GM21390 (cell line): ENCODE results near the gene TYROBP.
"Not testable (repeated sequence)": the region's sequence is repeated elsewhere in the genome, so short reads cannot be mapped to it uniquely, and the experiment has no call there.

Experiments
- ATAC-seq: cut with Tn5 transposase; IDR thresholded peaks from one replicate; pipeline ENCODE4 v1.9.1; 2021; ENCODE audit not compliant: unreplicated experiment

TYROBP gene

DNA sequence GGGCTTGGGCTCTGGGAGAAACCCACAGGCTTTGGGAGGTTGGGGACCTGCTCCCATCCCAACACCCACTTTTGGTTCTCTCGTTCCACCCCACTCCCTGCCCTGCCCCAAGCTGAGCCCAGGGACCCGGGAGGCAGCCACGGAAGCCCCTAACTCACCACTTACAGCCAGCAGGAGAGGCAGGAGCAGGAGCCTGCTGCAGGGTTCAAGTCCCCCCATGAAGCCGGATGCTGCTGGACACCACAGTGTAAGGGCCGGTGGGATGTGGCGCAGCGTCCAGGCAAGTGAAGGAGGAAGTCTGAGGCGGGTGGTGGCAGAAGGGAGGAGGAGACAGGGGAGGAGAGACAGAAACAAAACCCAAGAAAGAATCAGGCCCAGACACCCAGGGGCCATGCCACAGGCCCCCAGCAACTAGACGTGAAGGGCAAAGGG lies at the start of gene TYROBP:
Gene TYROBP (minus strand): TSS at position 286 of the 432 bp plus-strand sequence. CDS start 67 bp downstream, at position 219.
- no peak for ATAC-seq

DNA sequence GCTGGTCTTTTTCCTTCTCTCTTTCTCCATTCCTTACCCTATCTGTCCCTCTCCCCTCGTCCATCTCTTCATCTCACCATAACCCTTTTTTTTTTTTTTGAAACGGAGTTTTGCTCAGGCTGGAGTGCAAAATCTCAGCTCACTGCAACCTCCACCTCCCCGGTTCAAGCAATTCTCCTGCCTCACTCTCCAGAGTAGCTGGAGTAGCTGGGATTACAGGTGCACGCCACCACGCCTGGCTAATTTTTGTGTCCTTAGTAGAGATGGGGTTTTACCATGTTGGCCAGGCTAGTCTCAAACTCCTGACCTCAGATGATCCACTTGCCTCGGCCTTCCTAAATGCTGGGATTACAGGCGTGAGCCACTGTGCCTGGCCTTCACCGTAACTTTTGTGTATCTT lies 49.3 kb upstream of the TYROBP start:
- ATAC-seq, result not testable (repeated sequence)

DNA sequence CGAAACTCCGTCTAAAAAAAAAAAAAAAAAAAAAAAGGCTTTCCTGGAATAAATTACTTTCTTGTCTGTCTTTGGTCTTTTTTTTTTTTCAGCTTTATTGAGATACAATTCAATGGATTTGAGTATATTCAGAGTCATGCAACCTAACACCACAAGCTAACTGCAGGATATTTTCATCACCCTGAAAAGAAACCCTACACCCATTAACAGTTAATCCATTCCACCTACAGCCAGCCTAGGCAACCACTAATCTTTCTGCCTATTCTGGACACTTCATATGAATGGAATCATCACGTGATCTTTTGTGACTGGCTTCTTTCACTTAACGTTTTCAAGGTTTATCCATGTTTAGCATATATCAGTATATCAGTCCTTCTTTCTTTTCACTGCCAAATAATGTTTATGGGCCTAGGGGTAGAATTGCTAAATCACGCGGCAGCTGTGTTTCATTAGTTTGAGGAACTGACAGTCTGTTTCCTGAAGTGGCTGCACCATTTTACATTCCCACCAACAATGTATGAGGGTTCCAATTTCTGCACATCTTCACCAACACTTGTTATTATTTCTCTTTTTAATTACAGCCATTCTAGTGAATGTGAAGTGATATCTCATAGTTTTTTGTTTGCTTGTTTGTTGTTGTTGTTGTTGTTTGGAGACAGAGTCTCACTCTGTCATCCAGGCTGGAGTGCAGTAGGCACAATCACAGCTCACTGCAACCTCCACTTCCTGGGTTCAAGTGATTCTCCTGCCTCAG lies 48.0 kb upstream of the TYROBP start:
- no peak for ATAC-seq

DNA sequence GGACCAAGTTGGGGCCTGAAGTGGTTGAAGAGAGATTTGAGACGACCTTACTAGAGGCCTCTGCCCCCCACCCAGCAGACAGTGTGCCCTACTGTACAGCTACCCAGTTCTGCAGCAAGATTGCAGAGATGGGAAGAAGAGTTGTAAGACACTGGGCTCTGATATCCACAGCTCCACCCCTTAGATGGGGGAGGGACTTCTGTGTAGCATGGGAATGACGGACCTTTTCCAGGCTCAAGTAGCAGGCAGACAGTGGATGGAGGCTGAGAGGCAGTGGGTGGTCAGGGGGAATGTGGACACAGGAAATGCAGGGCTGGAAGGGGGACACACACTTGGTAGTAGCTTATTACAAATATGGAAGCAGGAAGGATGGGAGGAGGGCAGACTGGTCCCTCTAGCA lies 41.0 kb upstream of the TYROBP start:
- ATAC-seq, result no peak

DNA sequence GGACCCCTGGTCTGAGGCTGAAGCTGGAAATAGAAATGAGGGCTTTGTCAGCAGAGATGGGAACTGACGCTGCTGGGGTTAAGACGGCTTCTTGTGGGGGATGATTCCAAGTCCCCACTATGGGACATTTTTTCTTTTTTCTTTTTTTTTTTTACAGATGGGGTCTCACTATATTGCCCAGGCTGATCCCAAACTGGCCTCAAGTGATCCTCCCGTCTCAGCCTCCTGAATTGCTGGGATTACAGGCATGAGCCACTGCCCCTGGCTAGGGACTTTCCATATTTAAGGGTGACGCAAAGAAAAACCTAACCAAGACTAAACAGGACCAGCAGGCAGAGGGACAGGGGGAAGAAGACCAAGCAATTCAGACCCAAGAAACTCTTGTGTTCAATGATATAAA lies 38.1 kb upstream of the TYROBP start:
- ATAC-seq, result no peak

DNA sequence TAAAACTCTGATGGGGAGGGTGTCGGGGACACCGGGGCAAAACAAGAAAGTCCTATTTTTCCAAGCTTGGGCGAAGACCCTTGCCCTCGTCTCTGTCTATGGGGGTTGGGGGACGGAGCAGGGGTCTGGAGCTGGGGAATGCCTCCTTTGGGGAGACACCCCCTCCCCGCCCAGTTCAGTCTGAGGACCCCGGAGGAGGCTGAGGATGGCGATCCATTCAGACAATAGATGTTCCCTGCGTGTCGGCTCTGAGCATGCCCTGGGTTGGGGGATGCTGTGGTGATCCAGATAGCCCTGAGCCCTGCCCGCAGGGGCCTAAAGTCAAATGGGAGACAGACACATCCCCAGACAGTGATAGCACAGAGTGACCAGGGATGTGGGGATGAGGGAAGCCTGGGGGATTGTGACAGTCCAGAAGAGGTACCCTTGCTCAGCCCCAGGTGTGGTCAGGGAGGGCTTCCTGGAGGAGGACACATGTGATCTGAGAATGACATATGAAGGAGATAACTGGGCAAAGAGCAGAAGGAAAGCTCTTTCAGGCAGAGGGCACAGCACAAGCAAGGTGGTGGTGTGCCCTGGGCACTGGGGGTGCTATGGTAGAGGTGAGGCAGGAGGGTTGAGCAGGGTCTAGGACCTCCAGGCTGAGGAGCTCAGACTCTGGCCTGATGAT lies 37.2 kb upstream of the TYROBP start:
- no peak for ATAC-seq

DNA sequence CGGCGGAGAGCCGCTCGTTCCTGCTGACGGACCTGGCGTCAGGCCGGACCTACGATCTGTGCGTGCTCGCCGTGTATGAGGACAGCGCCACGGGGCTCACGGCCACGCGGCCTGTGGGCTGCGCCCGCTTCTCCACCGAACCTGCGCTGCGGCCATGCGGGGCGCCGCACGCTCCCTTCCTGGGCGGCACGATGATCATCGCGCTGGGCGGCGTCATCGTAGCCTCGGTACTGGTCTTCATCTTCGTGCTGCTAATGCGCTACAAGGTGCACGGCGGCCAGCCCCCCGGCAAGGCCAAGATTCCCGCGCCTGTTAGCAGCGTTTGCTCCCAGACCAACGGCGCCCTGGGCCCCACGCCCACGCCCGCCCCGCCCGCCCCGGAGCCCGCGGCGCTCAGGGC lies 36.5 kb upstream of the TYROBP start:
- ATAC-seq, result no peak

DNA sequence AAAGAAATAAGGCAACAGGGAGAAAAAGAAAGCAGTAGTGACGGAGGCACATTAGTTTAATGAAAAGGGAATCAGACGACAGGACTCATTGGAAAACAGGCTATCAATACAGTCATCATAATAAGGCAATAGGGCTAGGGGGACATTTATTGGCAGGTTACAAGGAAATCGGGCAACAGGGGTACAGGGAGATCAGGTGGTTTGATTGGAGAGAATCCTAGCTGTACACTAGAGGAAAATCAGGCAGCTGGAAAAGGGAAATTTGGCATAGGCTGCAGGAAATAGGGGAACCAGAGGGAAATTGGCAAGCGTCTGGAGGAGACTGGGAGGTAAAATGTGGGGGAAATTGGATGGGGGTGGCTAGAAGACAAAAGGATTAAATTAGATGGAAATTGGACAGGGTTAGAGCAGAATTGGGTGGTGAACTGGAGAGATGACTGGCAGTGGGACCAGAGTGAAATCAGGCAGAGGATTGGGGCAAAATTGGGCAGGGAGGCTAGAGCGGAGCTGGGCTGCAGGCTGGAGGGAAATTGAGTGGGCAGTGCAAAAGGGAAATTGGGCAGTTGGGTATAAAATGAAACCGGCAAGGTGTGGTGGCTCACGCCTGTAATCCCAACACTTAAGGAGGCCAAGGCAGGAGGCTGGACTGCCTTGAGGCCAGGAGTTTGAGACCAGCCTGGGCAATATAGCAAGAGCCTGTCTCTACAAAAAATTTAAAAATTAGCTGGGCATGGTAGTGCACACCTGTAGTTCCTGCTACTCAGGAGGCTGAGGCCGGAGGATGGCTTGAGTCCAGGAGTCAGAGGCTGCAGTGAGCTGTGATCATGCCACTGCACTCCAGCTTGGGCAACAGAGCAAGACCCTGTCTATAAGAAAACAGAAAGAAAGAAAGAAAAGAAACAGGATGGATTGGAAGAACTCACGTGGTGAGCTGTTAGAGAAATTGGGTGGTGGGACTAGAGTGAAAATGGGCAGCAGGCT lies 35.5 kb upstream of the TYROBP start:
- no peak for ATAC-seq

DNA sequence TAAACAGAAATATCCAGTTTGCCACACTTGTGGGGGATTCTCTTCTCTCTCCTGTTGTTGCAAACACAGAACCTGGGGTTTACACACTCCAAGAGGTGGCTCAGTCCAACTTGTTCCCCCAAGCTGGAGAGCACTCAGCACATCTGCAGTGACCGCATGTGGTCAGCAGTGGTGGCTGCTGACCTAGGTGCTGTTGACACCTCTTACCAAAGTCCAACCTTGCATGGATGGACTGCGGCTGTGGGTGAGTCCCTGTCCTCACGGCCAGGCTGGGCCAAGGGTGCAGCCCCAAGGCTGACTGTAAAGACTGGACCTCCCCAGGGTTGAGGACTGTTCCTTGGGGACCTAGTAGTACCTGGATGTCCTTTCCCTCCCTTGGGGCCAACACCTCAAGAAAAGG lies 34.1 kb upstream of the TYROBP start:
- ATAC-seq, result no peak

DNA sequence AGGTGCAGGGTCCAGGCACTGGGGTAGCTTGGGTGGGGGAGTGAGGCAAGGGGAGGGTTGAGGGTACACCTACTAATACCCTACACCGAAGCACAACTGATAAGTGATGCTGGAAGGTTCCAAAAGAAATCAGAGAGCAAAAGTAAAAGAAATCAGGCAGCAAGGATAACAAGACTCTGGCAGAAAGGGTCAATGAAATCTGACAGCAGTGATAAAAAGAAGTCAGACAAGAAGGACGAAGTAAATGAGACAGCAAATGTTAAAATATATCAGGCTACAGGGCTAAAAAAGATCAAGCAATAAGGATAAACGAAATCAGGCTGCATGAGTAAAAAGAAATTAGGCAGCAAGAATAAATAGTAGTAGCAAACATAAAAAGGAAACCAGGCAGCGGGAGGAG lies 32.7 kb upstream of the TYROBP start:
- no peak for ATAC-seq

DNA sequence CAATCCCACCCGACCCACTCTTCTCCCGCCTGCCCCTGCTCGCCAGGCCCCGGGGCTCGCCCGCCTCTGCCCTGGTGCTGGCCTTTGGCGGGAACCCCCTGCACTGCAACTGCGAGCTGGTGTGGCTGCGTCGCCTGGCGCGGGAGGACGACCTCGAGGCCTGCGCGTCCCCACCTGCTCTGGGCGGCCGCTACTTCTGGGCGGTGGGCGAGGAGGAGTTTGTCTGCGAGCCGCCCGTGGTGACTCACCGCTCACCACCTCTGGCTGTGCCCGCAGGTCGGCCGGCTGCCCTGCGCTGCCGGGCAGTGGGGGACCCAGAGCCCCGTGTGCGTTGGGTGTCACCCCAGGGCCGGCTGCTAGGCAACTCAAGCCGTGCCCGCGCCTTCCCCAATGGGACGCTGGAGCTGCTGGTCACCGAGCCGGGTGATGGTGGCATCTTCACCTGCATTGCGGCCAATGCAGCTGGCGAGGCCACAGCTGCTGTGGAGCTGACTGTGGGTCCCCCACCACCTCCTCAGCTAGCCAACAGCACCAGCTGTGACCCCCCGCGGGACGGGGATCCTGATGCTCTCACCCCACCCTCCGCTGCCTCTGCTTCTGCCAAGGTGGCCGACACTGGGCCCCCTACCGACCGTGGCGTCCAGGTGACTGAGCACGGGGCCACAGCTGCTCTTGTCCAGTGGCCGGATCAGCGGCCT lies 32.1 kb upstream of the TYROBP start:
- ATAC-seq, result no peak

DNA sequence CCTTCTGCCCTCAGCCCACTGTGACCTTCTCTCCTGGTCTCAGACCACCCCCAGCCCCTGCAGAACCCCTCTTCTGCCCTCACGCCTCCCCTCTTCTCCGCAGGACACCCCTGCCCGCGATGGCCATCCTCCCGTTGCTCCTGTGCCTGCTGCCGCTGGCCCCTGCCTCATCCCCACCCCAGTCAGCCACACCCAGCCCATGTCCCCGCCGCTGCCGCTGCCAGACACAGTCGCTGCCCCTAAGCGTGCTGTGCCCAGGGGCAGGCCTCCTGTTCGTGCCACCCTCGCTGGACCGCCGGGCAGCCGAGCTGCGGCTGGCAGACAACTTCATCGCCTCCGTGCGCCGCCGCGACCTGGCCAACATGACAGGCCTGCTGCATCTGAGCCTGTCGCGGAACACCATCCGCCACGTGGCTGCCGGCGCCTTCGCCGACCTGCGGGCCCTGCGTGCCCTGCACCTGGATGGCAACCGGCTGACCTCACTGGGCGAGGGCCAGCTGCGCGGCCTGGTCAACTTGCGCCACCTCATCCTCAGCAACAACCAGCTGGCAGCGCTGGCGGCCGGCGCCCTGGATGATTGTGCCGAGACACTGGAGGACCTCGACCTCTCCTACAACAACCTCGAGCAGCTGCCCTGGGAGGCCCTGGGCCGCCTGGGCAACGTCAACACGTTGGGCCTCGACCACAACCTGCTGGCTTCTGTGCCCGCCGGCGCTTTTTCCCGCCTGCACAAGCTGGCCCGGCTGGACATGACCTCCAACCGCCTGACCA lies 31.4 kb upstream of the TYROBP start:
- ATAC-seq, result no peak

DNA sequence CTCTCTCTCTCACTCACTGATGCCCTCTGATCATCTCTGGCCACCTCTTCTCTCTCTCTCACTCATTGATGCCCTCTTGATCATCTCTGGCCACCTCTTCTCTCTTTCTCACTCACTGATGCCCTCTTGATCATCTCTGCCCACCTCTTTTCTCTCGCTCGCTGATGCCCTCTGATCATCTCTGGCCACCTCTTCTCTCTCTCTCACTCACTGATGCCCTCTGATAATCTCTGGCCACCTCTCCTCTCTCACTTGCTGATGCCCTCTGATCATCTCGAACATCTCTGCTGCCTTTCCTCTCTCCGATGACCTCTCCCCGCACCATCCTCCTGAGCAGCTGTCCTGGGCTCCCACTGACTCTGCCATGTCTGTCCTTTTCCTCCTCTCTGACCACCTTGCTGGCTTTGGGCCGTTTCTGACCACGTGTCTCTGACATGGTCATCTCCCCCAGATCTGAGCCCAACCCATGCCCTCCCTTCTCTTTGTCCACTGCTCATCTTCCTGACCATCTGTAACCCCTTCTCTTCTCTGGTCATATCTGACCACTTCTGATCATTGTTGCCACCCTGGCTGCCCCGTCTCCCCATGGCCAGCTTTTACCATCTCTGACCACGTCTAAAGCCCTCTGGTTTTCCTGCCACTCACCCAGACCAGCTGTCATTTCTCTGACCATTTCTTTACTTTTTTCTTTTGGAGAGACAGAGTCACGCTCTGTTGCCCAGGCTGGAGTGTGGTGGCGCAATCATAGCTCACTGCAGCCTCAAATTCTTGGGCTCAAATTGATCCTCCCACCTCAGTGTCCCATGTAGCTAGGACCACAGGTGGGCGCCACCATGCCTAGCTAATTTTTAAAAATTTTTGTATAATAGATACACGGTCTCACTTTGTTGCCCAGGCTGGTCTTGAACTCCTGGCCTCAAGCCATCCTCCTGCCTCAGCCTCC lies 30.5 kb upstream of the TYROBP start:
- ATAC-seq, result no peak

DNA sequence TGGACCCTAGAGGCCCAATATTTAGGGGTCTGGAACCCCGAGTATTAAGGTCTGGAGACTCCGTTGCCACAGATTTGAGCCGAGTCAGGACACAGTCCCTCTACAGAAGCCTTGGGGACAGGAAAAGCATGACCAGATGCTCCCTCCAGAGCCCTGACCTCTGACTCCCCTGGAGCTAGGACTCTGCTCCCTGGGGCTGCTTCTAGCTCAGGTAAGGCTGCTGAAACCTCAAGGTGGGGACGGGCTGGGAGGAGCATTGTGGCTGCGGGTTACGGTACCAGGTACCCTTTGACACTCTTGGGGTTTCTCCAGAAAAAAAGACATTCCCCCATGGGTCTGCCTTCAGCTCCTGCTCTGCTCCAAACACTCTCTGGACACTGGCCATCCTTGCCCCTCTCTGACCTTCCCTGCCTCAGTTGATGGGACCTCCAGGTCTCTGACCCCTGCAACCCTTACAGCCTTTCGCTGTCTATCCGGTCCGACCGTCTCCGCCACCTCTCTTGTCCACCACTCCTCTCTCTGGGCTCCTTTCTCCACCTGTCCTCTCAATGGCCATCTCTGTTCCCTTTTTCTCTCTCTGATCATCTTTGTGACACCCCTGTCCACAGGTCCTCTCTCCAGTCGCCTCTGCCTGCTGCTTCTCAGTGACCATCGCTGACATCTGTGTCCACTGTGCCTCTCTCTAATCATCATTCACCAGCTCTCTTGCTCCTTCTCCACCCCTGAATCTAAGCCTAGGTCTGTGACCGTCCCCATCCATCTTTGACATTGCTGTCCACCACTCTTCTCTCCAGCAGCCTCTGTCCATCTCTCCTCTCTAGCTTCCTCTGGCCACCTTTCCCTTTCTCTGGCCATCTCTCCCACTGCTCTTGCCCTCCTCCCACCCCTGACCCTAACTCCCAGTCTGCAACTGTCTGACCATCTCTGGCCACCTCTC lies 29.5 kb upstream of the TYROBP start:
- ATAC-seq, result no peak

DNA sequence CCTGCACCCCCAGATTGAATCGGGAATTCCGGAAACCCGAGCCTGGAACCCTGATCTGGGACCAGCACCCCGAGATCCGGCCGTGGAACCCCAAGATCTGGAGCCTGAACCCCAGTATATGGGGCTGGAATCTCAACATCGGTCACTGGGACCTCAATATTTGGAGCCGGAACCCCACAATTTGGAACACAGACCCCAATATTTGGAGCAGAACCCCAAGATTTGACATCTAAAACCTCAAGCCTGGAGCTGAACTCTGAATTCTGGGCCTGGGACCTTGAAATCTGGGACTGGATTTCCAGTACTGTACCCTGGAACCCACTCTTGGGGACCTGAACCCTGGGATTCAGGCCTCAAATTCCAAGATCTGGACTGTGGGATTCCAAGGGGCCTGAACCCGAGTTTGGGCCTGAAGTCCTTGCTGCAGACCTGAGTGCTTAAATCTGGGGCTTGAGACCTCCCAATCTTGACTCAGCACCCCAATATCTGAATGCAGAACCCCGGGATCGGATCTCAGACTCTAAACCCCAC lies 28.7 kb upstream of the TYROBP start:
- no peak for ATAC-seq

DNA sequence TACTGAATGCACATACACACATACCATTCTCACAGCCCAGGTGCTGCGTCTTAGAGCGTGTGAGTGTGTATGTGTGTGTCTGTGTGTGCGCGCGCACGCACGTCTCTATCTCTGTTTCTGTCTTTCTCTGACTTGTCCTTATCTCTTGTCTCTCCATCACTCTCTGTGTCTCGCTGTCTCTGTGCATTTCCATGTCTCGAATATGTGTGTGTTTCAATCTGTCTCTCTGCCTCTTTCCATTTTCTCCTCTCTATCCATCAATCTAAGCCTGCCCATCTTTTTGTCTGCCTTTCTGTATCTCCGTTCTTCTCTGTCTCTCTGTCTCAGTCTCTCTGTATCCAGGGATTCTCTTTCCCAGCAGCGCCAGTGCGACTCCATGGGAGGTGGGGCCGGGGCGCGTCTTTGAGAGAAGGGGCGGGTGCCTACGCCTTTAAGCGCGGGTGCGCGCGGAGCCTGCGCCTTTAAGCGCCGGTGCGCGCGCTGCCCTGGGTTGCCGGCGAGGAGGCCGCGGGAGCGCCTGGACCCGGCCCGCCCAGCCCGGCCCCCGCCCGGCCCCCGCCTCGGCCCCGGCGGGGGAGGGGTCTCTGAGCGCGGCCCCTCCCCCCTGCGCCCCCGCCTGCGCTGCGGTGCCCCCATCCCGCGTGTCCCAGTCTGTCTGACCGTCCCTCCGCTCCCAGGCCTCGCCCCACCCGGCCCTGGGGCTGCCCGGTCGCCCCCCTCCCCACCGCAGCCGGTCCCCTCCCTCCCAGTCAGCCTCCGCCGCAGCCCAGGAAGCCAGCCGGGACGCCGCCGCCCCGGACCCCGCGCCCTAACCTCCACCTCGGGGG lies 28.0 kb upstream of the TYROBP start, which contains the start of gene LRFN3:
Gene LRFN3 (plus strand): TSS at position 464 of the 827 bp plus-strand sequence. CDS start 3,052 bp downstream, outside the sequence.
- no peak for ATAC-seq
